Natural killer cell (primary cell): ENCODE results near the gene SERPINF2. TPM values are rescaled to one million over a fixed set of nuclear protein-coding genes. Genes with fewer than 3 reads are reported as not detected.

Source experiments
- ATAC-seq, 3 donors: fragments of 150-1000 bp in 2 of 3; fragments of 200-7000 bp in 1 of 3; cut with Tn5 transposase; 1 replicate in 1 of 3; 2 replicates in 2 of 3; pipeline ENCODE4 v1.10.0; 2021; ENCODE audit warnings: mild to moderate bottlenecking in 2 of 3, moderate library complexity in 2 of 3
- DNase-seq, 2 donors: peaks; one replicate each; pipeline versions ENCODE4 v3.0.0 to v3.0.0-alpha.2; 2013 to 2021; ENCODE audit warnings: mixed read lengths in 1 of 2
- H3K27ac ChIP-seq: one replicate; pipeline ENCODE4 v1.5.1; 2013; ENCODE audit warnings: mild to moderate bottlenecking, low read length
- H3K27me3 ChIP-seq: one replicate; pipeline ENCODE4 v1.6.1; 2013; ENCODE audit warnings: low read length; ENCODE audit not compliant: control insufficient read depth, insufficient read depth
- H3K36me3 ChIP-seq: one replicate; pipeline ENCODE4 v1.6.1; 2013; ENCODE audit warnings: low read length; ENCODE audit not compliant: control insufficient read depth, insufficient read depth
- H3K4me1 ChIP-seq: one replicate; pipeline ENCODE4 v1.6.1; 2013; ENCODE audit warnings: low read length; ENCODE audit not compliant: control insufficient read depth, insufficient read depth
- H3K4me3 ChIP-seq: one replicate; pipeline ENCODE4 v1.5.1; 2013; ENCODE audit warnings: low read length
- H3K9me3 ChIP-seq: one replicate; pipeline ENCODE4 v1.6.1; 2013; ENCODE audit warnings: low read length; ENCODE audit not compliant: control insufficient read depth, insufficient read depth
- H3K27ac Mint-ChIP-seq, 2 donors: one replicate each; pipeline ENCODE4 v1.8.0; 2022; ENCODE audit warnings: mild to moderate bottlenecking in 2 of 2, mixed read lengths in 2 of 2, moderate library complexity in 1 of 2
- H3K27me3 Mint-ChIP-seq, 2 donors: one replicate each; pipeline ENCODE4 v1.8.0; 2022; ENCODE audit warnings: low read depth in 2 of 2, mixed read lengths in 2 of 2
- H3K36me3 Mint-ChIP-seq: one replicate; pipeline ENCODE4 v1.8.0; 2022; ENCODE audit warnings: mixed read lengths
- H3K4me1 Mint-ChIP-seq, 2 donors: one replicate each; pipeline ENCODE4 v1.8.0; 2022; ENCODE audit warnings: mixed read lengths in 2 of 2
- H3K4me3 Mint-ChIP-seq: one replicate; pipeline ENCODE4 v1.8.0; 2022; ENCODE audit warnings: mild to moderate bottlenecking, moderate library complexity, mixed read lengths
- H3K9me3 Mint-ChIP-seq, 2 donors: one replicate each; pipeline ENCODE4 v1.8.0; 2022; ENCODE audit warnings: mixed read lengths in 2 of 2
- CTCF ChIP-seq: fragments of 200-600 bp; IDR thresholded peaks from one replicate; pipeline ENCODE4 v1.8.0; 2022; ENCODE audit warnings: antibody characterized with exemption
- WGBS: methylation state at CpG from one replicate; pipeline ENCODE4 v1.1.7; 2013; ENCODE audit warnings: missing lambda C conversion rate; ENCODE audit not compliant: insufficient coverage; 5-methylcytosine and 5-hydroxymethylcytosine counted together
- intact Hi-C: fragments of 100-400 bp; cut with micrococcal nuclease; formaldehyde crosslinking; loops from one replicate; pipeline ENCODE4 v1.14.2; 2022
- total RNA-seq, 4 donors: library from RNA; stranded (reverse); fragments of 120-200 nt in 1 of 4; gene quantifications; one replicate each; pipeline versions ENCODE4 v1.2.3 to v1.2.4, GENCODE V29; 2013 to 2022

Gene SERPINF2
- total RNA-seq, 3 donors from 2014 or later (not counting 1 experiment from before 2014, with no cell fraction given): 0.47 to 0.84 (median 0.48) TPM

GRCh38 chr17:1727258-1727789, 15.3 kb upstream of the SERPINF2 start:
- H3K9me3 Mint-ChIP-seq: no peaks in the 10 kb centered on the region
- WGBS: 95% methylated on average over 21 of the region's 21 CpGs

GRCh38 chr17:1727876-1728630, 14.6 kb upstream of the SERPINF2 start:
- Histone ChIP-seq H3K9me3 (no peaks in the 10 kb centered on the region), H3K27me3 (no peaks in the 10 kb centered on the region), H3K4me1 (peaks cover 49% of the 10 kb centered on the region), H3K27ac (no peak overlapping the region), H3K4me3 (no peak overlapping the region), H3K36me3 (peaks cover 37% of the 10 kb centered on the region)
- TF ChIP-seq CTCF: no peak
- DNase-seq: no peak
- intact Hi-C loops: no loop called here
- no peak overlapping the region for H3K4me3 Mint-ChIP-seq
- H3K9me3 Mint-ChIP-seq: no peaks in the 10 kb centered on the region
- ATAC-seq: no peak
- H3K27me3 Mint-ChIP-seq: no peaks in the 10 kb centered on the region
- peaks cover 15 to 34% of the 10 kb centered on the region in 2 donors for H3K4me1 Mint-ChIP-seq
- peak overlapping the region in 1 of 2 donors; percentile 71 for H3K27ac Mint-ChIP-seq
- WGBS: 97% methylated on average over 28 of the region's 28 CpGs
- H3K36me3 Mint-ChIP-seq: no peaks in the 10 kb centered on the region

More at GRCh38 chr17:1727258-1727789, 15.3 kb upstream of the SERPINF2 start:
- intact Hi-C loops: no loop called here
- Mint-ChIP-seq H3K36me3 (no peaks in the 10 kb centered on the region), H3K27ac (no peak overlapping the region), H3K4me1 (peaks cover 20 to 41% of the 10 kb centered on the region in 2 donors), H3K27me3 (no peaks in the 10 kb centered on the region), H3K4me3 (no peak overlapping the region)
- no peak overlapping the region for H3K27ac ChIP-seq
- TF ChIP-seq CTCF: no peak
- peaks cover 32% of the 10 kb centered on the region for H3K36me3 ChIP-seq
- no peaks in the 10 kb centered on the region for H3K9me3 ChIP-seq
- no peak overlapping the region for H3K4me3 ChIP-seq
- DNase-seq: no peak
- H3K4me1 ChIP-seq: peaks cover 56% of the 10 kb centered on the region
- H3K27me3 ChIP-seq: no peaks in the 10 kb centered on the region
- no peak for ATAC-seq

GRCh38 chr17:1729966-1730325, 12.7 kb upstream of the SERPINF2 start:
- H3K36me3 Mint-ChIP-seq: no peaks in the 10 kb centered on the region
- WGBS: 94% methylated on average over 15 of the region's 15 CpGs

More at GRCh38 chr17:1729966-1730325, 12.7 kb upstream of the SERPINF2 start:
- intact Hi-C loops: no loop called here
- H3K27ac Mint-ChIP-seq: no peak overlapping the region
- DNase-seq (no peak), ATAC-seq (no peak)
- TF ChIP-seq CTCF: no peak
- H3K27ac ChIP-seq: no peak overlapping the region
- H3K4me3 Mint-ChIP-seq: no peak overlapping the region
- H3K27me3 Mint-ChIP-seq: no peaks in the 10 kb centered on the region
- peaks cover 39% of the 10 kb centered on the region for H3K36me3 ChIP-seq
- no peaks in the 10 kb centered on the region for H3K9me3 ChIP-seq
- no peaks in the 10 kb centered on the region for H3K27me3 ChIP-seq
- no peak overlapping the region for H3K4me3 ChIP-seq
- H3K9me3 Mint-ChIP-seq: no peaks in the 10 kb centered on the region
- H3K4me1 ChIP-seq: peaks cover 35% of the 10 kb centered on the region
- peaks cover 14 to 31% of the 10 kb centered on the region in 2 donors for H3K4me1 Mint-ChIP-seq
